Common myeloid progenitor, CD34-positive (primary cell): ENCODE measurements around the gene NOL4L.

Experiments
- CTCF ChIA-PET: fragments of 350-600 bp; sonication (Branson Sonifier 250); formaldehyde crosslinking; loops from one replicate; lab custom pipeline; 2021; ENCODE audit warnings: antibody characterized with exemption; lab: Charles Lee
- POLR2A ChIA-PET: fragments of 350-600 bp; sonication (Branson Sonifier 250); formaldehyde crosslinking; loops from one replicate; lab custom pipeline; 2021; ENCODE audit warnings: antibody characterized with exemption; lab: Charles Lee
- DNase-seq, 3 donors: peaks; one replicate each; pipeline versions ENCODE4 v3.0.0 to v3.0.0-alpha.2; 2013
- H3K27ac ChIP-seq, 2 experiments: 1 replicate in 1 of 2; 2 replicates in 1 of 2; pipeline ENCODE4 v1.7.0; 2013; ENCODE audit warnings: inconsistent platforms in 2 of 2, low read length in 2 of 2, mild to moderate bottlenecking in 2 of 2, low read depth in 1 of 2, moderate library complexity in 1 of 2; ENCODE audit not compliant: severe bottlenecking in 2 of 2, insufficient read depth in 1 of 2, poor library complexity in 1 of 2
- H3K27me3 ChIP-seq, 5 experiments: replicated peaks in 2 of 5; 1 replicate in 3 of 5; 2 replicates in 2 of 5; pipeline versions ENCODE4 v1.6.1 to v1.7.0; 2013; ENCODE audit warnings: low read length in 4 of 5, mild to moderate bottlenecking in 2 of 5, moderate library complexity in 2 of 5, inconsistent platforms in 1 of 5; ENCODE audit not compliant: insufficient read depth in 5 of 5, control insufficient read depth in 4 of 5
- H3K36me3 ChIP-seq, 4 experiments: 1 replicate in 2 of 4; 2 replicates in 2 of 4; pipeline versions ENCODE4 v1.6.1 to v1.7.0; 2013; ENCODE audit warnings: low read length in 3 of 4, control low read depth in 1 of 4, mild to moderate bottlenecking in 1 of 4; ENCODE audit not compliant: control insufficient read depth in 4 of 4, insufficient read depth in 4 of 4
- H3K4me1 ChIP-seq, 4 experiments: 1 replicate in 3 of 4; 2 replicates in 1 of 4; pipeline versions ENCODE4 v1.6.1 to v1.7.1; 2013; ENCODE audit warnings: low read length in 3 of 4, mild to moderate bottlenecking in 3 of 4, control low read depth in 1 of 4, inconsistent platforms in 1 of 4, moderate library complexity in 1 of 4; ENCODE audit not compliant: control insufficient read depth in 4 of 4, insufficient read depth in 4 of 4; ENCODE audit errors: control extremely low read depth in 1 of 4
- H3K4me3 ChIP-seq, 7 experiments: 1 replicate in 4 of 7; 2 replicates in 3 of 7; pipeline versions ENCODE4 v1.5.1 to v1.7.0; 2013; ENCODE audit warnings: mild to moderate bottlenecking in 7 of 7, low read length in 6 of 7, moderate library complexity in 6 of 7, inconsistent platforms in 2 of 7, low read depth in 2 of 7, control low read depth in 1 of 7; ENCODE audit not compliant: insufficient read depth in 4 of 7, control insufficient read depth in 1 of 7; ENCODE audit errors: extremely low read depth in 1 of 7
- H3K9me3 ChIP-seq, 5 experiments: 1 replicate in 4 of 5; 2 replicates in 1 of 5; pipeline versions ENCODE4 v1.6.1 to v1.7.1; 2013; ENCODE audit warnings: low read length in 4 of 5, mild to moderate bottlenecking in 2 of 5, inconsistent platforms in 1 of 5, low read depth in 1 of 5, moderate library complexity in 1 of 5; ENCODE audit not compliant: control insufficient read depth in 4 of 5, insufficient read depth in 2 of 5; ENCODE audit errors: control extremely low read depth in 1 of 5
- WGBS: methylation state at CpG from one replicate; pipeline ENCODE4 v1.1.5; 2013; ENCODE audit not compliant: insufficient coverage; 5-methylcytosine and 5-hydroxymethylcytosine counted together

NOL4L gene

DNA sequence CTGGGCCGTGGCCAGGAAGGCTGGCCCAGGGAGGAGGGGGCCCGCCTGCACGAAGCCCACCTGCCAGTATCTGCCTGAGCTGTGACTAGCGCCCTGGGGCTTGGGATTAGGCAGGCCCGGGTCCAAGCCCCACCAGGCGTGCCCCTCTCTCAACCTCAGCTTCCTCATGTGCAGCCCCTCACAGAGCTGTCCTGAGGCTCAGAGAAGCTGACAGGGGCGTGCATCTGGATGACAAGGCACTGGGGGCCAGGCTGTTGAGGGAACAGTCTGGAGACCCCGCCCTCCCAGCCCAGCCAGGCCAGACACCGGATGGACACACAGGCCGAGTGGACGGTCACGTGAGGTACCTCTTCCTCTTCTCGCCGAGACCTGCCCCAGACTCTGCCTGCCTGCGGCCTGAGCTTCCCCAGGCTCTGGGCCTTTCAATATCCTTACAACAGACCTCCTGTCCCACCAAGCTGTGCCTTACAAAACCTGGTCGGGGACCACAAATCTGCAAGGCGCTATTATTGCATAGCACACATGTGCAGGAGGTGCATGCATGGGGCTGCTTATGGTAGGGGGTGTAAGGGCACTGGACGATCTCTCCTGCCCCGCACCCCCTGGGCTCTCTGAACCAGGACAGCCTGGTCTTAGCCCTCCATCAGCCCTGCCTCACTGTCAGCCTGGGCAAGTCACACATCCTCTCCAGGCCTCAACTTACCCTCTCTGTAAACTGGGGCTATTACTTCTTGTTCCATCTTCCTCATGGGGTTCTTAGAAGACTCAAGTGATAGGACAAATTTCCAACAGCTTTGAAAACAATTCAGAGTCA, 20.0 kb downstream of the NOL4L start:
- ChIA-PET CTCF (interaction anchor here (1.4 to 5.1 kb wide), 6 partner anchors 9 to 88 kb away, joined by 3 to 19 read pairs (median 8); no protein-coding TSS in a partner anchor), POLR2A (interaction anchor here (0.9 to 1.5 kb wide), 4 partner anchors 23 to 56 kb away, joined by 3 to 4 read pairs (median 4); no protein-coding TSS in a partner anchor)
- Histone ChIP-seq H3K4me1 (peaks cover 0 to 80% (median 51%) of the 10 kb centered on the region in 4 experiments), H3K9me3 (no peaks in the 10 kb centered on the region), H3K36me3 (peaks cover 0 to 6% (median 1%) of the 10 kb centered on the region in 4 experiments), H3K4me3 (no peak overlapping the region), H3K27me3 (no peaks in the 10 kb centered on the region), H3K27ac (no peak overlapping the region)
- DNase-seq: peak in 2 of 3 donors; percentile 76 to 84
- 11% methylated on average over 11 of the region's 19 CpGs for WGBS

DNA sequence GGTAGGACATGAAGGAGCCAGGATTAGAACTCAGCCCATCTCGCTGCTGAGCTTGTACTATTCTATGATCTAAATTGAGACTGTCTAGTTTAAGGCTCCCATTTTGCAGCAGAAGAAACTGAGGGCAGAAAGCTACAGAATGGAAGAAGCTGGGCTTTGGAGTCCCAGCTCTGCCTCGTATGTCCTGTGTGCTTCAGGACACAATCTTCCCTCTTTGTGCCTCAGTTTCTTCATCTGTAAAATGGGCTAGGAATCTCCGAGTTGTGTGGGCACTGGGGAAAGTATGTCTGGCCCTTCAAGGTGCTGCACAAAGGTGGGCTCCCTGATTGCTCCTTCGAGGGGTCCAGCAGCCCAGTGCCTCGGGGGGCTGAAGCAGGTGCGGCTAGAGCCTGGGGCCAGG, 20.7 kb downstream of the NOL4L start:
- Histone ChIP-seq H3K4me3 (no peak overlapping the region), H3K36me3 (peaks cover 0 to 6% (median 1%) of the 10 kb centered on the region in 4 experiments), H3K27ac (no peak overlapping the region), H3K9me3 (no peaks in the 10 kb centered on the region), H3K4me1 (peaks cover 0 to 80% (median 48%) of the 10 kb centered on the region in 4 experiments), H3K27me3 (no peaks in the 10 kb centered on the region)
- ChIA-PET POLR2A (interaction anchor here (1.2 to 1.5 kb wide), 2 partner anchors 28 to 36 kb away, joined by 4 read pairs; no protein-coding TSS in a partner anchor), CTCF (interaction anchor here (1.0 to 5.1 kb wide), 4 partner anchors 10 to 88 kb away, joined by 3 to 19 read pairs (median 8); no protein-coding TSS in a partner anchor)
- WGBS: 84% methylated on average over 6 of the region's 6 CpGs
- DNase-seq: no peak

DNA sequence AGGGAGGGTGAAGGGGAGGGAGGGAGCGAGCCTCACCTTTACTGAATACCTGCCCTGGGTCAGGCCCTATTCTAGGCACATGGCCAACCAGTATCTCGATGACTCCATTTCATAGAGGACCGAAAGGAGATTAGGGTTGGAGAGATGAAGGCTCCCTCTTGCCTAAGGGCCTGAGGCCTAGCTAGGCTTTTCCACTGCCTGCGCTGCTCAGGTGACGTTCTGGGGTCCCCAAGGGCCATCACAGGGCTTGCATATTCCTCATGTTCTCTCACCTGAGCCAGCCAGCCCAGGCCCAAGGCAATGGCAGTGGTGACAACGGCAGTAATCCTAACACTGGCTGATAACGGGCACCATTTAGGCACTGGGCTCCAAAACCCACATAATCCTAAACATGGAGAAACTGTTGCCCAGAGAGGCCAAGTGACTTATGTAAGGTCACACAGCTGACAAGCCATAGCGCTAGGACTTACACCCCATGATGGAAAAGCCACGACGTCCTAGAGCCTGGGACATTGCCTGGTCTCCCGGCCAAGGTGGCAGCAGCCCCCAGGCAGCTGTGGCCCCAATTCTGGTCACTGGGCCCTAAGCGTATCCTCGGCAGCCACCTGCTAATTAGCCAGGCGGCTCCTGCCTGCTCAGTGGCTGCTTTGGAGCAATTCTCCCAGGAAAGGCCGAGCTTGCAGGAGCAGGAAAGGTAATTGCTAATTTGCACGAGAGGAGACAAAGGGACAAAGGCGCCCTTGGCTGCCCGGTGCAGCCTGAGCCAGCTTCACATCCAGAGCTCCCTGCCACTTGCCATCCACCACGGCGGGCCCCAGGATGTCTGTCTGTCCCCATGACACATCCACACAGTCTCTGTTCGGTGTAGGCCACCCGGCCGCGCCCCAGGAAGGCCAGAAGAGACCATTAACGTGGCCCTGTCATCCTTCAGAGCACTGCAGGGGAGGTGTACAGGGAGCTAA, 21.5 kb downstream of the NOL4L start:
- Histone ChIP-seq H3K4me1 (peaks cover 0 to 72% (median 47%) of the 10 kb centered on the region in 4 experiments), H3K27me3 (no peaks in the 10 kb centered on the region), H3K27ac (no peak overlapping the region), H3K4me3 (no peak overlapping the region), H3K36me3 (peaks cover 0 to 6% (median 3%) of the 10 kb centered on the region in 4 experiments), H3K9me3 (no peaks in the 10 kb centered on the region)
- 96% methylated on average over 25 of the region's 25 CpGs for WGBS
- CTCF ChIA-PET: interaction anchor here (1.0 to 5.1 kb wide), 3 partner anchors 11 to 89 kb away, joined by 3 to 19 read pairs (median 14); no protein-coding TSS in a partner anchor
- DNase-seq: no peak
- POLR2A ChIA-PET: interaction anchor here (0.6 to 1.5 kb wide), 2 partner anchors 28 to 29 kb away, joined by 3 to 4 read pairs; no protein-coding TSS in a partner anchor

DNA sequence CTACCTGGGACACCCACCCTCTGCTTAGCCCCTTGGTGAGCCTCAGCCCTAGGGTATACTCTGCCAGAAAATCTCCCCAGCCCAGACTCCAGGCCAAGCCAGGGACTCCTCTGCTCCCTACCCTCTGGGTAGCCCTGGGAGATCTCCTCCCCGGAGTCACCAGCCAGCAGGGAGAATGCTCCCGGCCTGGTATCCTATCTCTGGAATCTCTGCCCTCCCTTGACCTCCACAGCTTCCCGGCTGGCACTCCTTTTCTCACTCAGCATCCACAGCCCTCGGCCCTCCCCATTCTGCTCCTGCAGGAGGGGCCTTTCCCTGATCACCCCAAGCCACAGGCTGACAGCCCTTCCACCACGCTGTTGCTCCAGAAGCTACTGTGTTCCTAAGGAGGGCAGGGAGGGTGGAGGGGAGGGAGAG, 22.6 kb downstream of the NOL4L start:
- H3K4me1 ChIP-seq: peaks cover 0 to 69% (median 44%) of the 10 kb centered on the region in 4 experiments
- CTCF ChIA-PET: no interaction called here
- WGBS: 96% methylated on average over 3 of the region's 5 CpGs

DNA sequence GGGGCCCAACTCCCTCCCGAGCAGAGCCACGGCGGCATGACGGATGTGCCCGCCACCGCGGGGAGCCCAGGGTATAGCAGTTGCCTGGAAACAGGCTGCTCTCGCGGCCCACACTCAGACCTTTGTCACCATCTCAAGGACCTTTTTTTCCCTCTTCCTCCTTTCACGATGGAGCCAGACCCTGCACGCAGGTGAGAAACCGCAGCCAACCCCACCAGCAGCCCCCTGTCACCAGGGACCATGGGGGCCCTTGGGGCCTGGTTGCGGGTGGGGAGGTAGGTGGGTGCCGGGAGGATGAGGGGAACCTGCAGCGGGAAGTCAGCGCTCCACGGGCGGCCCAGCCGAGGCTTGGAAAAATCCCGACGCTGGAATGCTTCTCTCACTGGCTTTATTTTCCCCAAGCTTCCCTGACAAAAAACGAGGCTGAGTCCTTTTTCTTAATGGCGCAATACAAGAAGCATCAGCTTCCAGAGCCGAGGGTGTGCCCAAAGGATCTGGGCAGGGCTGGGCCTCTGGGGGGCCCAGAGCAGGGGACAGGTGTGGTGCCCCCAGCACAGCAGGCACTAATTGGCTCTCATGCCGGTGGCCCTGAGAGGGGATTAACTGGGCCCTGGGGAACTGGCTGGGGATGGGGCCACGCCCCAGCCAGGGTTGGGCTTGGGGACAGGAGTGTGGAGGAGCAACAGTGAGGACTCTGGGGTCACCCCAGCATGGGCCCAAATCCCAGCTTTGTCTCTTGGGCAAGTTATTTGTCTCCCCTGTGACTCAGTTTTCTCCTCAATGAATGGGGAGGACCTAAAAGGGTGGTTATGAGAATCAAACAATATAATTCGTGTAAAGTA, 23.9 kb downstream of the NOL4L start:
- Histone ChIP-seq H3K9me3 (no peaks in the 10 kb centered on the region), H3K27me3 (no peaks in the 10 kb centered on the region), H3K27ac (no peak overlapping the region), H3K4me3 (peak overlapping the region in 2 of 7 experiments; percentile 6 to 11), H3K36me3 (peaks cover 0 to 12% (median 4%) of the 10 kb centered on the region in 4 experiments), H3K4me1 (peaks cover 0 to 64% (median 44%) of the 10 kb centered on the region in 4 experiments)
- 46% methylated on average over 15 of the region's 27 CpGs for WGBS
- ChIA-PET POLR2A (no interaction called here), CTCF (interaction anchor here (0.9 to 2.0 kb wide), 4 partner anchors 17 to 217 kb away, joined by 3 to 5 read pairs (median 3); no protein-coding TSS in a partner anchor)
- peak in 2 of 3 donors; percentile 71 to 78 for DNase-seq

More for the DNA sequence above, 22.6 kb downstream of the NOL4L start:
- Histone ChIP-seq H3K4me3 (no peak overlapping the region), H3K27ac (no peak overlapping the region), H3K36me3 (peaks cover 0 to 8% (median 3%) of the 10 kb centered on the region in 4 experiments), H3K27me3 (no peaks in the 10 kb centered on the region), H3K9me3 (no peaks in the 10 kb centered on the region)
- no peak for DNase-seq
- POLR2A ChIA-PET: no interaction called here

DNA sequence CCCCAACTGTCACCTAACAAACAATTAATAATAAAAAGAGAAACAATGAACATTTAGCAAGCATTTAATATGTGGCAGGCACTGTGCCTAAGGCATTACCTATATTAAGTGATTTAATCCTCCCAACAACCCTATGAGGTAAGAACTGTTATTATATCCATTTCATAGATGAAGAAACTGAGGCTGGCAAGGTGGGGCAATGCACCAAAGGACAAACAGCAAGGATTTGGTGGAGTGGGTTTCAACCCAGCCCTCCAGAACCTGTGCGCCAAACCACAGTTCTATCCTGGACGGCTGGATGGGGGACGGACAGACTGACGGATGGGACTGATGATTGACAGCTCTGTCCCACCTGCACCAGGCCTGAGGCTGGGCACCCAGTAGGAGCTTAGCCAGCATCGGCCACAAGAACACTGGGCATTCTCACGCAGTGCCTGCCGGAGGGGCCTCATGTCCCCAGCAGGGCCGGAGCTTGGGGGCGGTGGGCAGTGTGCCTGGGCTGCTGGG, 24.6 kb downstream of the NOL4L start:
- no peak for DNase-seq
- CTCF ChIA-PET: interaction anchor here (1.1 to 5.5 kb wide), 4 partner anchors 13 to 218 kb away, joined by 3 to 24 read pairs (median 4); no protein-coding TSS in a partner anchor
- H3K4me1 ChIP-seq: peaks cover 0 to 57% (median 42%) of the 10 kb centered on the region in 4 experiments

More for the DNA sequence above, 24.6 kb downstream of the NOL4L start:
- H3K9me3 ChIP-seq: no peaks in the 10 kb centered on the region
- POLR2A ChIA-PET: no interaction called here
- WGBS: 41% methylated on average over 9 of the region's 9 CpGs
- no peaks in the 10 kb centered on the region for H3K27me3 ChIP-seq
- H3K27ac ChIP-seq: peak overlapping the region in 1 of 2 experiments; percentile 27
- H3K4me3 ChIP-seq: no peak overlapping the region
- peaks cover 0 to 9% (median 4%) of the 10 kb centered on the region in 4 experiments for H3K36me3 ChIP-seq
